COLO668 (cell line): ENCODE results near the gene ANGPTL3.
"Not testable (repeated sequence)": the region's sequence is repeated elsewhere in the genome, so short reads cannot be mapped to it uniquely, and the experiment has no call there.

Experiments used
- DNase-seq: peaks from one replicate; lab custom pipeline; 2025; ENCODE audit not compliant: unreplicated experiment; lab: John Stamatoyannopoulos, UW

ANGPTL3 gene

GRCh38 chr1:62597281-62597680 lies at the start of gene ANGPTL3:
Gene ANGPTL3 (plus strand): TSS chr1:62597520. CDS start chr1:62597567, 47 bp downstream.
- no peak for DNase-seq

GRCh38 chr1:62561306-62561705 lies 36.0 kb upstream of the ANGPTL3 start:
- no peak for DNase-seq

GRCh38 chr1:62567182-62567581 lies 30.1 kb upstream of the ANGPTL3 start:
- DNase-seq, result not testable (repeated sequence)

- DNase-seq, result not testable (repeated sequence)
Measured at GRCh38 chr1:62567926-62568325, 29.4 kb upstream of the ANGPTL3 start.

GRCh38 chr1:62571517-62571916 lies 25.8 kb upstream of the ANGPTL3 start:
- not testable (repeated sequence) for DNase-seq

GRCh38 chr1:62572476-62572875 lies 24.8 kb upstream of the ANGPTL3 start:
- no peak for DNase-seq

- no peak for DNase-seq
Measured at GRCh38 chr1:62573675-62574074, 23.6 kb upstream of the ANGPTL3 start.

GRCh38 chr1:62585469-62586155 lies 11.7 kb upstream of the ANGPTL3 start:
- no peak for DNase-seq

GRCh38 chr1:62588000-62588399 lies 9.3 kb upstream of the ANGPTL3 start:
- DNase-seq, result no peak

GRCh38 chr1:62589321-62589720 lies 8.0 kb upstream of the ANGPTL3 start:
- DNase-seq, result no peak

- no peak for DNase-seq
Measured at GRCh38 chr1:62590255-62590969, 6.9 kb upstream of the ANGPTL3 start.

GRCh38 chr1:62590970-62591368 lies 6.4 kb upstream of the ANGPTL3 start:
- no peak for DNase-seq

- no peak for DNase-seq
Measured at GRCh38 chr1:62593825-62594394, 3.4 kb upstream of the ANGPTL3 start.

- no peak for DNase-seq
Measured at GRCh38 chr1:62595647-62596046, 1.7 kb upstream of the ANGPTL3 start.

GRCh38 chr1:62599044-62599443 lies 1.7 kb downstream of the ANGPTL3 start:
- no peak for DNase-seq

GRCh38 chr1:62601457-62601856 lies 4.1 kb downstream of the ANGPTL3 start:
- DNase-seq, result no peak

GRCh38 chr1:62608905-62609304 lies 11.6 kb downstream of the ANGPTL3 start:
- no peak for DNase-seq

- DNase-seq, result not testable (repeated sequence)
Measured at GRCh38 chr1:62610588-62610987, 13.3 kb downstream of the ANGPTL3 start.

- DNase-seq, result no peak
Measured at GRCh38 chr1:62612770-62613169, 15.4 kb downstream of the ANGPTL3 start.

GRCh38 chr1:62613325-62613727 lies 16.0 kb downstream of the ANGPTL3 start:
- DNase-seq, result no peak

GRCh38 chr1:62613890-62614289 lies 16.6 kb downstream of the ANGPTL3 start:
- DNase-seq, result no peak

- no peak for DNase-seq
Measured at GRCh38 chr1:62621907-62622306, 24.6 kb downstream of the ANGPTL3 start.
